ENCODE results near the gene TRPM6.

- no peak for TF ChIP-seq CTCF (IDR thresholded peaks at IDR 0.05)
- TF ChIP-seq POLR2A (IDR thresholded peaks at IDR 0.05): no peak
- no peak for TF ChIP-seq POLR2AphosphoS5 (IDR thresholded peaks at IDR 0.05; ENCODE audit: insufficient read depth in 1 of 2, low read depth in 1 of 2)
These were observed 40.1 kb downstream of the TRPM6 start for GRCh38 chr9:74847478-74848152.

Data from vagina (tissue), 2 donors.